KBM-7 (cell line): Measurements from ENCODE around the gene TACR1.
"Not testable (repeated sequence)": the region's sequence is repeated elsewhere in the genome, so short reads cannot be mapped to it uniquely, and the experiment has no call there.

Experiments
- DNase-seq: peaks from one replicate; pipeline ENCODE4 v3.0.0-alpha.2; 2015
- in situ Hi-C: fragments of 300-500 bp; cut with MboI; formaldehyde crosslinking; loops from 2 replicates; pipeline ENCODE4 v1.14.3; 2020; ENCODE audit warnings: low sequenced_read_pairs, low pct_unique_long_range_greater_than_20kb, mixed read lengths

TACR1 gene

GRCh38 chr2:75064691-75065396, 134.5 kb downstream of the TACR1 start:
- DNase-seq, result peak; percentile 72
- in situ Hi-C loops, result no loop called here

- in situ Hi-C loops, result no loop called here
- DNase-seq, result no peak
These were observed 135.4 kb downstream of the TACR1 start for GRCh38 chr2:75063906-75064305.

GRCh38 chr2:75058427-75058826, 140.9 kb downstream of the TACR1 start:
- in situ Hi-C loops, result no loop called here
- no peak for DNase-seq

- DNase-seq, in situ Hi-C loops: not testable (repeated sequence)
These were observed 142.2 kb downstream of the TACR1 start for GRCh38 chr2:75057150-75057549.

- in situ Hi-C loops, result no loop called here
- DNase-seq, result no peak
These were observed 143.3 kb downstream of the TACR1 start for GRCh38 chr2:75055820-75056675.

- no peak for DNase-seq
- in situ Hi-C loops, result no loop called here
These were observed 144.0 kb downstream of the TACR1 start for GRCh38 chr2:75055142-75055819.

GRCh38 chr2:75054296-75054695, 145.0 kb downstream of the TACR1 start:
- in situ Hi-C loops, result no loop called here
- no peak for DNase-seq

- in situ Hi-C loops, result no loop called here
- DNase-seq, result peak; percentile 21
These were observed 145.7 kb downstream of the TACR1 start for GRCh38 chr2:75053484-75054112.

GRCh38 chr2:75047992-75048625, 151.2 kb downstream of the TACR1 start:
- in situ Hi-C loops, result no loop called here
- no peak for DNase-seq

GRCh38 chr2:75047189-75047991, 151.9 kb downstream of the TACR1 start:
- in situ Hi-C loops, result no loop called here
- DNase-seq, result no peak

- DNase-seq, result no peak
- in situ Hi-C loops, result no loop called here
These were observed 153.7 kb downstream of the TACR1 start for GRCh38 chr2:75045526-75046050.

GRCh38 chr2:75044291-75044690, 155.0 kb downstream of the TACR1 start:
- in situ Hi-C loops, result no loop called here
- DNase-seq, result no peak

GRCh38 chr2:75042823-75043222, 156.5 kb downstream of the TACR1 start:
- in situ Hi-C loops, result no loop called here
- no peak for DNase-seq

GRCh38 chr2:75041731-75042600, 157.4 kb downstream of the TACR1 start:
- in situ Hi-C loops, result no loop called here
- no peak for DNase-seq

GRCh38 chr2:75041226-75041625, 158.1 kb downstream of the TACR1 start:
- in situ Hi-C loops, result no loop called here
- DNase-seq, result no peak

GRCh38 chr2:75035444-75036353, 163.6 kb downstream of the TACR1 start:
- in situ Hi-C loops, result no loop called here
- peak; percentile 62 for DNase-seq
